SU-DHL-6 (cell line): ENCODE data around the gene DRC1.

Experiments used
- EZH2phosphoT487 ChIP-seq: fragments of 200-600 bp; sonication (generic), shearing (Covaris generic); conservative IDR thresholded peaks from 2 replicates; pipeline ENCODE4 v1.6.1; 2018; ENCODE audit warnings: mild to moderate bottlenecking, antibody characterized with exemption, low read length, moderate library complexity, mixed read lengths
- TF ChIP-seq, protein P1 (sequence below): fragments of 200-600 bp; sonication (generic); IDR thresholded peaks from one replicate; pipeline ENCODE4 v1.5.1; 2017; ENCODE audit warnings: antibody characterized with exemption, mild to moderate bottlenecking, low read length, moderate library complexity; ENCODE audit not compliant: insufficient read depth, poor library complexity, severe bottlenecking

DNA sequence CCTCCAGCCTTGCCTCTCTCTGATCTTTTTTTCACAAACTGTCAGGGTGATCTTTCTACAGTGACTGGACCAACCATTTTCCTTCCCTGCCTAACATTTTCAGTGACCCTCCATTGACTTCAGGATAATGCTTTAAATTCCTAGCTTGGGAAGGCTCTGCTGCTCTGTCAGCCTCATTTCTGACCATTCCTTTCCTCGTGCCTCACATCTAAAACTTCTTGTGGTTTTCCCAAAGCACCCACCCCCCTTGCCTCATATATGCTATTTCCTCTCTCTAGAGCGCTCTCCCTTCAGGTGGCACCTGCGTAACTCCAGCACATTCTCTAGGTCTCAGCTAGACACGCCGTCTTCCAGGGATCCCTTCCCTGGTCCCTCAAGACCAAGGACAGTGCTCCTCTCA, 37.2 kb downstream of the DRC1 start:
- TF ChIP-seq, protein P1, sequence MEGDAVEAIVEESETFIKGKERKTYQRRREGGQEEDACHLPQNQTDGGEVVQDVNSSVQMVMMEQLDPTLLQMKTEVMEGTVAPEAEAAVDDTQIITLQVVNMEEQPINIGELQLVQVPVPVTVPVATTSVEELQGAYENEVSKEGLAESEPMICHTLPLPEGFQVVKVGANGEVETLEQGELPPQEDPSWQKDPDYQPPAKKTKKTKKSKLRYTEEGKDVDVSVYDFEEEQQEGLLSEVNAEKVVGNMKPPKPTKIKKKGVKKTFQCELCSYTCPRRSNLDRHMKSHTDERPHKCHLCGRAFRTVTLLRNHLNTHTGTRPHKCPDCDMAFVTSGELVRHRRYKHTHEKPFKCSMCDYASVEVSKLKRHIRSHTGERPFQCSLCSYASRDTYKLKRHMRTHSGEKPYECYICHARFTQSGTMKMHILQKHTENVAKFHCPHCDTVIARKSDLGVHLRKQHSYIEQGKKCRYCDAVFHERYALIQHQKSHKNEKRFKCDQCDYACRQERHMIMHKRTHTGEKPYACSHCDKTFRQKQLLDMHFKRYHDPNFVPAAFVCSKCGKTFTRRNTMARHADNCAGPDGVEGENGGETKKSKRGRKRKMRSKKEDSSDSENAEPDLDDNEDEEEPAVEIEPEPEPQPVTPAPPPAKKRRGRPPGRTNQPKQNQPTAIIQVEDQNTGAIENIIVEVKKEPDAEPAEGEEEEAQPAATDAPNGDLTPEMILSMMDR = no peak
- TF ChIP-seq EZH2phosphoT487 = no peak
